ENCODE measurements around the gene ATP6V0C. TPM values are rescaled to one million over a fixed set of nuclear protein-coding genes. Genes with fewer than 3 reads are reported as not detected.

The ATP6V0C gene
- total RNA-seq, 1 donor from 2014 or later: 137 TPM

DNA sequence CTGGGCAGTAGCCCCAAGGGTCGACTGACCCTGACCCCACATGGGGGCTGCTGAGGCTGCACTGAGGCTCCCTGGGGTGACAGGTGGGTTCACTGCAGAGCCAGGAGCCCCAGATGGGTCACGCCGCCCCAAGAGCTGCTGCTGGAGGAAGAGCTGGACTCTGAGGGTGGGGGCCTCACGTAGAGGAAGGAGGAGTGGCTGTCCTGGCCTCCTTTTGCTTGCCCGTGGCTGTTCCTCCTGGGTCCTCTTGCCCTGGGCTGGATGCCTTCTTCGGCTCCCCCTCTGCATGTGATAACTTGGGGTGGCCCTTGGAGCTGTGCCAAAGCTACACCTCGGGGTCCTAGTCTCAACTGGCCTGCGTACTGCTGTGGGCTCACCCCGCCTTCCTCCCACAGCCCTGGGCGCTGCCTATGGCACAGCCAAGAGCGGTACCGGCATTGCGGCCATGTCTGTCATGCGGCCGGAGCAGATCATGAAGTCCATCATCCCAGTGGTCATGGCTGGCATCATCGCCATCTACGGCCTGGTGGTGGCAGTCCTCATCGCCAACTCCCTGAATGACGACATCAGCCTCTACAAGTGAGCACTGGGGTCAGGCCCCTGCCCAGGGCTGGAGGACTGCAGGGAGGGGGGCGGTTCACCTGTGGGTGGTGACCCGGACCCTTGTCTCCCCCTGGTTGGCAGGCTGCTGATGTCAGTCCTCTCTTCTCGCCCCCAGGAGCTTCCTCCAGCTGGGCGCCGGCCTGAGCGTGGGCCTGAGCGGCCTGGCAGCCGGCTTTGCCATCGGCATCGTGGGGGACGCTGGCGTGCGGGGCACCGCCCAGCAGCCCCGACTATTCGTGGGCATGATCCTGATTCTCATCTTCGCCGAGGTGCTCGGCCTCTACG is 5.3 kb downstream of the ATP6V0C start:
- DNase-seq (ENCODE audit: low spot score): no peak
- intact Hi-C loops (cut with DNase I): loop anchor here (10.0 kb wide), 1 partner anchor 254 kb away; the partner anchor contains the start of gene RNPS1

DNA sequence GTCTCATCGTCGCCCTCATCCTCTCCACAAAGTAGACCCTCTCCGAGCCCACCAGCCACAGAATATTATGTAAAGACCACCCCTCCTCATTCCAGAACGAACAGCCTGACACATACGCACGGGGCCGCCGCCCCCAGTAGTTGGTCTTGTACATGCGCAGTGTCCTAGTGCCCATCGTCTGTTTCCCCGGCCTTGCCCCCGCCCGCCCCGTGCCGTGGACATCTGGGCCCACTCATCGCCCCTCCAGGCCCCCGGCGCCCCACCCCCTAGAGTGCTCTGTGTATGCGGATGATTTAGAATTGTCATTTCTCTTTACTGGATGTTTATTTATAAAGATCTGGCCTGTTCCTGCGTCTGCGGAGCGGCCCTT is 5.9 kb downstream of the ATP6V0C start:
- DNase-seq (ENCODE audit: low spot score): no peak
- intact Hi-C loops (cut with DNase I): loop anchor here (10.0 kb wide), 1 partner anchor 255 kb away; the partner anchor contains the start of gene RNPS1

DNA sequence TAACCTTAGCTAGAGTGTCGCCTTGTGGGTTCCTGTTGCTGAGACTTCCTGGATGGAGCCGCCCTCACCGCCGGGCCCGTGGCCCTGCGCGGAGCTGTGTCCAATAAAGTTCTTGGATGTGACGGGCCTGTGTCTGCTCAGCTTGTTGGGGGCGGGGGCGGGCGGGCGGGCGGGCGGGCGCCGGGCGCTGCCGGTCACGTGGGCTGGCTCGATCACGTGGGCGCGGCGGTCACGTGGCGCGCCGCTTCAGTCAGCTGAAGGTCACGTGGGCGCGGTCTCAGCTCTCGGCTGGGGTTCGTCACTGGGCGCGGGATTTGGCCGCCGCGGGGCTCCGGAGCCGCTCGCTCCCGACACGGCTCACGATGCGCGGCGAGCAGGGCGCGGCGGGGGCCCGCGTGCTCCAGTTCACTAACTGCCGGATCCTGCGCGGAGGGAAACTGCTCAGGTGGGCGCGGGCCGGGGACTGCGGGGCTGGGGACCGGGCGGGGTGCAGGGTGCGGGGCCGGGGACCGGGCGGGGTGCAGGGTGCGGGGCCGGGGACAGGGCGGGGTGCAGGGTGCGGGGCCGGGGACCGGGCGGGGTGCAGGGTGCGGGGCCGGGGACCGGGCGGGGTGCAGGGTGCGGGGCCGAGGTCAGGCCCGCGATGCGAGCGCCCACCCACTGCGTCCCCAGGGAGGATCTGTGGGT is 6.5 kb downstream of the ATP6V0C start, which contains the start of gene AMDHD2:
Gene AMDHD2, plus strand, starts transcription at position 275 of the 687 bp plus-strand sequence. Its CDS starts 88 bp downstream, at position 363.
- intact Hi-C loops (cut with DNase I): no loop called here
- DNase-seq (ENCODE audit: low spot score): peak; percentile 95

GRCh38 chr16:2520784-2521531 is 7.2 kb downstream of the ATP6V0C start:
- peak; percentile 69 for DNase-seq (ENCODE audit: low spot score)
- intact Hi-C loops (cut with DNase I): no loop called here

DNA sequence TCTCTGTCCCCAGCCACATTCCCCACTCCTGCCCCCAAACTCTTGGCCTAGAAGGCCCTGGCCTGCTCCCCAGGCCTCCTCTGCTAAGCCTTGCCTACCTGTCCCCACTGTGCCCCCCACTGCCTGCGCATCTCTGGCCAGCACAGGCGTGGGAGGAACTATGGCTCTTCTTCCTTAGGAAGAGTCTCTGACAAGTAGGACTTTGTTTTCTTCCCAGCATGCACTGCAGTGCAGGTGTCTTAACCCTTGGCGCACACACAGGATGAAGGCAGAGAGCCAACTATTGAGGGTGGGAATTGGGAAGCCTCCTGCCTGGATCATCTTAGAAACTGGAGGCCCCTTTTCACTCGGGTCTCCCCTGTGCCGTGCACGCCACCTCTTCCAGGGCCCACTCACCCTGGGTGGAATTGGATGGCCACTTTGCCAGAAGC is 10.1 kb downstream of the ATP6V0C start:
- no peak for DNase-seq (ENCODE audit: low spot score)
- intact Hi-C loops (cut with DNase I): no loop called here

DNA sequence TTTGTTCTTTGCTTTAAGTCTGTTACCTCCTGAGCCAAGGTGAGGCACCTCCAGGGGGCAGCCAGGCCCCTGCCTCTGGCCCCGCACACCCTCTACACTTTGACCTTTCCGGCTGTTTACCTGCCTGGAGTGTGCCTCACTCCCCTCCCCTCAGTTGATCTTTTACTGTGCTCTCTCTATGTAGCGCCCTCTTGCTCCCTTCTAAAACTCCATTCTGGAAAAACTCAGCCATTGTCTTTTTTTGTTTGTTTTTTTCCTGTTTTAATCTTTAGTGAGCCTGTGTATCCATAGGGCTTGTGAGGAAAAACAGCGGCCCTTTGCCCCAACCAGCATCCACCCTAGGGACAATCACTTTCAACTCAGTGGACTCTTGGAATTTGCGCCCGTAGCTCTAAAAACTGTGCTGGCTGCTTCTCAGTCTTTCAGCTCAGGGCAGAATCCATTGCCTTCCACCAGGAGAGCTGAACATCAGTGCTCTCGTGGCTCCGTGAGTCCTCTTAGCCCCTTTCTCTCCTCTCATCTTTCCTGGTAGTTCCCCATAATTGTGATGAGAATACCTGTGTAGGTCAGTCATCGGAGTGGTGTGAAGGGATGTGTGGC is 10.7 kb downstream of the ATP6V0C start:
- DNase-seq (ENCODE audit: low spot score): no peak
- intact Hi-C loops (cut with DNase I): no loop called here

GRCh38 chr16:2526135-2526534 is 12.4 kb downstream of the ATP6V0C start:
- intact Hi-C loops (cut with DNase I): no loop called here
- DNase-seq (ENCODE audit: low spot score): no peak

- no peak for DNase-seq (ENCODE audit: low spot score)
- intact Hi-C loops (cut with DNase I): no loop called here
These were observed 13.5 kb downstream of the ATP6V0C start for GRCh38 chr16:2527071-2527783.

DNA sequence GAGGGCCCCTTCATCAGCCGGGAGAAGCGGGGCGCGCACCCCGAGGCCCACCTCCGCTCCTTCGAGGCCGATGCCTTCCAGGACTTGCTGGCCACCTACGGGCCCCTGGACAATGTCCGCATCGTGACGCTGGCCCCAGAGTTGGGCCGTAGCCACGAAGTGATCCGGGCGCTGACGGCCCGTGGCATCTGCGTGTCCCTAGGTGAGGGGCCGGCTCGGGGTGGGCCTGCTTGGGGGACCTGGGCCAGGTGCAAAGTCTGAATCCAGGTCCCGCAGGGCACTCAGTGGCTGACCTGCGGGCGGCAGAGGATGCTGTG is 14.0 kb downstream of the ATP6V0C start:
- no peak for DNase-seq (ENCODE audit: low spot score)
- intact Hi-C loops (cut with DNase I): no loop called here

GRCh38 chr16:2528161-2529060 is 14.7 kb downstream of the ATP6V0C start:
- no peak for DNase-seq (ENCODE audit: low spot score)
- intact Hi-C loops (cut with DNase I): no loop called here

DNA sequence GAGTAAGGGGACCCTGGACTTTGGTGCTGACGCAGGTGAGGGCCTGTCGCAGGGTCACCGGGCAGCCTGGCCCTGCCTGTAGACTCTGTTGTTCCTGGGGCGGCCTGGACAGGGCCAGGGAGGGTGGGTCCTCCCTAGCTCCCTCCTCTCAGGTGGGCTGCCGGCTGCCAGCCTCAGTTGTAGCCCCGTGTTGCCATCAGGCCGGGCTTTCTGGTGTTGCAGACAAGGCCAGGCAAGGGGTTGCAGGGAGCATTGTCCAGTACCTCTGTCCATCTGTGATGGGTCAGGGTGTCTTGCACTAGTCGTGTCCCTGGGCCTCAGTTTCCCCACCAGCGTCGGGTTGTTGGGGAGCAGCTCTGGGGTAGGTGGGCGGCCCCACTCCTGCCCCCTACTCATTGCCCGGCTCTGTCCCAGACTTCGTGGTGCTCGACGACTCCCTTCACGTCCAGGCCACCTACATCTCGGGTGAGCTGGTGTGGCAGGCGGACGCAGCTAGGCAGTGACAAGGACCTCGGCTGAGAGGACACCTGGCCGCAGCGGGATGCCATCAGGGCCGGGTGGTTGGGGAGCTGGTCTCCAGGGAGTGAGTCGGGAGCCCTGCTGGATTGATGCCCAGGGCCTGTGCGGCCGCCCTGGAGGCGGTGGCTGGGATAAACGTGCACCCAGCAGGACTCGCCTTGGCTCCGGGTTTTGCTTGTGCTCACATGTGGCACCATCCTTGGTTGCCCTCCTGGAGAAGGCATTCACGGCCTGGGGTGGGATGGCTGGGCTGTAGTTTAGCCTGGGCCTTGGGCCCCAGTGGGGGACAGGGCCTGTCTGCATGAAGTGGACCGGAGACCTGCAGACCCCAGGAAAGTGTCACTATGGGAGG is 15.5 kb downstream of the ATP6V0C start:
- intact Hi-C loops (cut with DNase I): no loop called here
- peak; percentile 71 for DNase-seq (ENCODE audit: low spot score)

GRCh38 chr16:2529961-2530628 is 16.3 kb downstream of the ATP6V0C start:
- DNase-seq (ENCODE audit: low spot score): peak; percentile 63
- intact Hi-C loops (cut with DNase I): loop anchor here (10.0 kb wide), 1 partner anchor 65 kb away; no protein-coding TSS in a partner anchor

DNA sequence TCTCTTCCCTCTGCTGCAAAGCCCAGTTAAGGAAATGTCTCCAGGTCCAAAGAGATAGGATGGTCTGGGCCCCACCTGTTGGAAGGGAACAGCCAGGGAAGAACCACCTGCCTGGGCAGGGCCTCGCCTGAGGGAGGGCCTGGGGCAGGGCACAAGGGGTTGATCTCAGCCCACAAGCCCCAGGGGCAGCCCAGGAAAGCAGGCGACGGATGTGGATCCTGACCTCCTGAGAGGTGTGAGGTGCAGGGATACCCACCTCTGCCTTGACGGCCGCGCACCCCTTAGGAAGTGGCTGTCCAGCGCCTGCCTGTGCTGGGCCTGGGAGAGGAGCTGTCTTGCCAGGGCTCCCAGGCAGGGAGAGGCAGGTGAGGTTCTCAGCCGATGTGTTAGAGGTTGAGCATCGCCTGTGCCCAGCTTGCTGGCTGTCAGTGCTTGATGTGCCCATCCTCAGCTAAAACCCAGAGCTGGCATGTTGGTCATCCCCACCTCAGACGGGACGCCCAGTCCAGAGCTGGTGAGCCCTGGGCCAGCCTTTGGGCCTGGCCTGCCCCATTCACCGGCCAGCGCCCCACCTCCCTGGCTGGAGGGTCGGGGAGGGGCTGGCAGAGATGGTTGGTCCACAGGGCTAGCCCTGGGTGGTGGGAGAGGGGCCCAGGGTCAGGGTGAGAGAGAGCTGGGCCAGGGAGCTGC is 17.0 kb downstream of the ATP6V0C start:
- intact Hi-C loops (cut with DNase I): loop anchor here (10.0 kb wide), 1 partner anchor 64 kb away; no protein-coding TSS in a partner anchor
- DNase-seq (ENCODE audit: low spot score): peak; percentile 71

DNA sequence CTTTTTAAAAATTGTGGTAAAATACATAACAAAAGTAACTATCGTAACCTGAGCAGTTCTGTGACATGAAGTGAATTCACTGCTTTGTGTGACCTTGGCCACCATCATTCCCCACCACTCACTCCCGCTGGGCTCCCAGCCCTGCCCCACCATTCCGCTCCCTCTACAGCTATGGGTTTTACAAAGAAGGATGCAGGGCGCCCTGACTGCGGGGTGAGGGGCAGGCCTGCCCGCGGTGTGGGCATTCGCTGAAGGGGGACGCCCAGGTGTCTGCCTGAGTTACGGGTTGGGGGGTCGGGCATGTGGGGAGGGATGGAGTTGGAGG is 17.6 kb downstream of the ATP6V0C start, which contains the start of gene CEMP1:
Gene CEMP1, minus strand, starts transcription at position 38 of the 325 bp plus-strand sequence. CDS start 335 bp downstream, outside the sequence.
- intact Hi-C loops (cut with DNase I): loop anchor here (10.0 kb wide), 1 partner anchor 63 kb away; no protein-coding TSS in a partner anchor
- peak; percentile 75 for DNase-seq (ENCODE audit: low spot score)

DNA sequence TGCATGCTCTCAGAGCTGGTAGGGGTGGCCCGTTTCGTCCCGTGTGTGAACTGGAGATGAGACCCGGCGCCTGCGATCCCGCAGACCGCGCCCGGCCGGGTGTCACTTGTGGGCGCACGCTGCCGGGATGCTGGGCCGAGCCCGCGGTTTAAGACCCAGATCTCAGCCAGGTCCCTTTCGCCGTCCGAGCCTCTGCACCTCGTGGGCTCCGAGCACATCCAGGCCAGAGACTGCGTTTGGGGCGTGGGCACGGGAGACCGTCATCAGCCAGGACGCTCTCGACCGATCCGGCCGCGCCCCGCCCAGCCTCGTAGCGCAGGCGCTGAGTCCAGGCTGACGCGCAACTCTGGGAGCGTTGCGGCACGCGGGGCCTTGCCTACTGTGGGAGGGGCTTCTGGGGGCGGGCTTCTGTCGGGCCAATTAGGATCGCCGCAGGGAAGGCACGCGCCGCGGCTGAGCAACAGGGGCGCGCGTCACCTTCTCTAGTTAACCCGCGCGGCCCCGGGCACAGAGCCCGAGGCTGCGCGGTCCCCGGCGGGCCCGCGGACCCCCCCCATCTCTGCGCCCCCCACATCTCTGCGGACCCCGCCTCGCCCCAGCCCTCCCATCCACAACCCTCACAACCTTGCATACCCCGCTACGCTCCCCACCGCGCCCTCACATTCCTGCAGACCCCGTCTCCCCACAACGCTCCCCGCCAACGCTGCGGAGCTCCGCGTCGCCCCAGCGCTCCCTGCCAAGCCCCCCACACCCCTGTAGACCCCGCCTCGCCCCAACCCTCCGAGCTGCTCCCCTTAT is 18.1 kb downstream of the ATP6V0C start:
- intact Hi-C loops (cut with DNase I): loop anchor here (10.0 kb wide), 1 partner anchor 63 kb away; no protein-coding TSS in a partner anchor
- peak; percentile 100 for DNase-seq (ENCODE audit: low spot score)

Measured in cardiac septum (tissue), 1 donor.